Parathyroid adenoma (tissue), 2 donors: Measurements from ENCODE around the gene MAJIN.

Experiments
- H2AFZ ChIP-seq: fragments of 300-600 bp; sonication (generic); one replicate; pipeline ENCODE4 v1.7.0; 2017; ENCODE audit warnings: antibody characterized with exemption, mild to moderate bottlenecking
- H3K27ac ChIP-seq: fragments of 300-600 bp; sonication (generic); one replicate; pipeline ENCODE4 v1.7.0; 2017
- H3K27me3 ChIP-seq: fragments of 300-600 bp; sonication (generic); one replicate; pipeline ENCODE4 v1.7.0; 2017; ENCODE audit warnings: low read length; ENCODE audit not compliant: control insufficient read depth, insufficient read depth
- H3K36me3 ChIP-seq: fragments of 300-600 bp; sonication (generic); one replicate; pipeline ENCODE4 v1.7.0; 2017; ENCODE audit warnings: low read length; ENCODE audit not compliant: control insufficient read depth, insufficient read depth
- H3K4me1 ChIP-seq: fragments of 300-600 bp; sonication (generic); one replicate; pipeline ENCODE4 v1.7.0; 2017; ENCODE audit warnings: control low read depth
- H3K4me2 ChIP-seq: fragments of 300-600 bp; sonication (generic); one replicate; pipeline ENCODE4 v1.7.0; 2017; ENCODE audit warnings: low read length
- H3K4me3 ChIP-seq: fragments of 300-600 bp; sonication (generic); one replicate; pipeline ENCODE4 v1.7.0; 2017; ENCODE audit warnings: low read depth, low read length
- H3K79me2 ChIP-seq: fragments of 300-600 bp; sonication (generic); one replicate; pipeline ENCODE4 v1.7.0; 2017; ENCODE audit warnings: control low read depth
- H3K9ac ChIP-seq: fragments of 300-600 bp; sonication (generic); one replicate; pipeline ENCODE4 v1.7.0; 2017; ENCODE audit warnings: mild to moderate bottlenecking
- H3K9me3 ChIP-seq: fragments of 300-600 bp; sonication (generic); one replicate; pipeline ENCODE4 v1.7.0; 2017; ENCODE audit warnings: low read length; ENCODE audit not compliant: control insufficient read depth
- TF ChIP-seq, protein P1 (sequence below): fragments of 300-600 bp; sonication (generic); IDR thresholded peaks from one replicate; pipeline ENCODE4 v1.7.0; 2017; ENCODE audit warnings: antibody characterized with exemption, mild to moderate bottlenecking
- donor health status: primary hyperparathyroidism.

Gene MAJIN

GRCh38 chr11:64913171-64913727 is 58.7 kb downstream of the MAJIN start:
- Histone ChIP-seq H3K27ac (no peak overlapping the region), H3K4me2 (no peak overlapping the region), H3K4me1 (no peaks in the 10 kb centered on the region), H3K27me3 (no peaks in the 10 kb centered on the region), H3K9me3 (no peaks in the 10 kb centered on the region), H3K4me3 (no peak overlapping the region), H3K79me2 (no peaks in the 10 kb centered on the region), H3K9ac (no peak overlapping the region), H2AFZ (no peak overlapping the region), H3K36me3 (no peaks in the 10 kb centered on the region)
- TF ChIP-seq, protein P1, sequence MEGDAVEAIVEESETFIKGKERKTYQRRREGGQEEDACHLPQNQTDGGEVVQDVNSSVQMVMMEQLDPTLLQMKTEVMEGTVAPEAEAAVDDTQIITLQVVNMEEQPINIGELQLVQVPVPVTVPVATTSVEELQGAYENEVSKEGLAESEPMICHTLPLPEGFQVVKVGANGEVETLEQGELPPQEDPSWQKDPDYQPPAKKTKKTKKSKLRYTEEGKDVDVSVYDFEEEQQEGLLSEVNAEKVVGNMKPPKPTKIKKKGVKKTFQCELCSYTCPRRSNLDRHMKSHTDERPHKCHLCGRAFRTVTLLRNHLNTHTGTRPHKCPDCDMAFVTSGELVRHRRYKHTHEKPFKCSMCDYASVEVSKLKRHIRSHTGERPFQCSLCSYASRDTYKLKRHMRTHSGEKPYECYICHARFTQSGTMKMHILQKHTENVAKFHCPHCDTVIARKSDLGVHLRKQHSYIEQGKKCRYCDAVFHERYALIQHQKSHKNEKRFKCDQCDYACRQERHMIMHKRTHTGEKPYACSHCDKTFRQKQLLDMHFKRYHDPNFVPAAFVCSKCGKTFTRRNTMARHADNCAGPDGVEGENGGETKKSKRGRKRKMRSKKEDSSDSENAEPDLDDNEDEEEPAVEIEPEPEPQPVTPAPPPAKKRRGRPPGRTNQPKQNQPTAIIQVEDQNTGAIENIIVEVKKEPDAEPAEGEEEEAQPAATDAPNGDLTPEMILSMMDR: no peak

DNA sequence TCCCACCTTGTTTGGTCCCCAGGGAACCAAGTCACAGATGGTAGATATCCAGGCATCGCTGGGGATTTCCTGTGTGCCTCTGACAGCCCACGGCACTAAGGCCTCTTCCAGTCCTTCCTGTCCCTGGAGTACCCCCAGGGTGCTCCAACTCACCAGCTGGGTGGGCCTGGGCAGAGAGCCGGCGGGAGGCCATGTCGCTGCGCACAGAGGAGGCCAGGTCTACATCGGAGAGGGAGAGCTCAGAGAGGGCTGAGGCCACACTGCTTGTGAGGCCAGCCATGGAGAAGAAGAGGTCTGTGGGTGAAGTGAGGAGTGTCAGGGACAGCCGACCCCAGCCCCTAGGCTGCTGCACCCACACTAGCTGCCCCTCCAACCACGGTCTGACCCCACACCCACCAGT is 60.2 kb downstream of the MAJIN start:
- Histone ChIP-seq H3K27ac (no peak overlapping the region), H2AFZ (no peak overlapping the region), H3K36me3 (no peaks in the 10 kb centered on the region), H3K79me2 (no peaks in the 10 kb centered on the region), H3K9me3 (no peaks in the 10 kb centered on the region), H3K27me3 (no peaks in the 10 kb centered on the region), H3K4me3 (no peak overlapping the region), H3K4me2 (no peak overlapping the region), H3K4me1 (no peaks in the 10 kb centered on the region), H3K9ac (no peak overlapping the region)
- TF ChIP-seq, protein P1: no peak

GRCh38 chr11:64911142-64911541 is 60.8 kb downstream of the MAJIN start:
- H3K4me2 ChIP-seq: no peak overlapping the region
- H3K9ac ChIP-seq: no peak overlapping the region
- H3K4me3 ChIP-seq: no peak overlapping the region
- H3K27ac ChIP-seq: no peak overlapping the region
- H3K4me1 ChIP-seq: no peaks in the 10 kb centered on the region
- TF ChIP-seq, protein P1: no peak
- H3K79me2 ChIP-seq: no peaks in the 10 kb centered on the region
- no peaks in the 10 kb centered on the region for H3K36me3 ChIP-seq
- H3K9me3 ChIP-seq: no peaks in the 10 kb centered on the region
- H2AFZ ChIP-seq: no peak overlapping the region
- no peaks in the 10 kb centered on the region for H3K27me3 ChIP-seq

DNA sequence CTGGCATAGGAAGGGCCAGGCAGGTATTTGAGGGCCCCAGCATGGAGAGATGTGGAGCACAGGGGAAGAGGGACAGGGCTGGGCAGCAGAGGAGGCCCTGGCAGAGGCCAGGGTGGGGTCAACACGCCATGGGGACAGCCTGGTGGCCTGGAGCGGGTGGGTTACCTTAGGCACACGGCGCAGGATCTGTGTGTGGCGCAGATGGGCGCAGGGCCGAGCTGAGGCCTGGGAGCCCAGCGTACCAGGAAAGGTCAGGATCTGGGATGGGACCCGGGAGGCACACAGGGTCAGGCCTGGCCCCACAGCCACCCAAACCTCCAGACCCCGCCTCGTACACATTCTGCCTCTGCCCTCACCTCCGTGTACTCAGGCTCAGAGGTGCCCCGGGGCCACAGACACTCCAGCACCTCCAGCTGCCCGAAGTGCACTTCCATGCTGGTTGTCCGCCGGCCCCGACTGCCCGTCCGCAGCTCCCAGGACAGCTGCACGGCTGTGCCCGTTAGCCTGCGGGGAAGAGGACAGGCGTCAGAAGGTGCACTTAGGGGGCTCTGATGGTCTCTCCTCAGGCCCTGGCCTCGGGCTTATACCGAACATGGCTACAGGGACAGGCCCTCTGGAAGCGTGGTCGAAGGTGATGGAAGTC is 61.3 kb downstream of the MAJIN start:
- Histone ChIP-seq H3K9me3 (no peaks in the 10 kb centered on the region), H3K36me3 (no peaks in the 10 kb centered on the region), H3K4me3 (no peak overlapping the region), H3K9ac (no peak overlapping the region), H2AFZ (no peak overlapping the region), H3K4me2 (no peak overlapping the region), H3K79me2 (no peaks in the 10 kb centered on the region), H3K27me3 (no peaks in the 10 kb centered on the region), H3K4me1 (no peaks in the 10 kb centered on the region), H3K27ac (no peak overlapping the region)
- TF ChIP-seq, protein P1: no peak
